MM.1S (cell line): Measurements from ENCODE around the gene RANBP10.

ENCODE experiments used
- CTCF ChIP-seq: fragments of 300-600 bp; sonication (generic); IDR thresholded peaks from 2 replicates; pipeline ENCODE4 v1.5.1; 2016; ENCODE audit warnings: antibody characterized with exemption, low read length, mixed read lengths
- EZH2 ChIP-seq: fragments of 300-600 bp; sonication (generic); optimal IDR thresholded peaks from 2 replicates; pipeline ENCODE3; 2017; ENCODE audit warnings: low read depth, mild to moderate bottlenecking, antibody characterized with exemption, low read length, mixed read lengths

GRCh38 chr16:67731753-67732095, 74.6 kb downstream of the RANBP10 start:
- TF ChIP-seq CTCF (no peak), EZH2 (no peak)
